A673 (cell line): ENCODE data around the gene VTI1A. TPM values are rescaled to one million over a fixed set of nuclear protein-coding genes. Genes with fewer than 3 reads are reported as not detected.

Experiments used
- BruUV-seq: library from RNA; stranded (reverse); fragments of 400-500 nt; replicated peaks from 2 replicates; lab custom pipeline; 2021; lab: Mats Ljungman, UMichigan
- CTCF ChIA-PET: fragments of 300-600 bp; sonication (Branson Sonifier 250); formaldehyde crosslinking; loops from one replicate; lab custom pipeline; 2022; ENCODE audit warnings: antibody characterized with exemption; lab: Charles Lee
- POLR2A ChIA-PET: fragments of 300-600 bp; sonication (Branson Sonifier 250); formaldehyde crosslinking; loops from one replicate; lab custom pipeline; 2022; ENCODE audit warnings: antibody characterized with exemption; ENCODE audit not compliant: low non-redundant PET; lab: Charles Lee
- DNase-seq: peaks from one replicate; pipeline ENCODE4 v3.0.0-alpha.2; 2015; ENCODE audit warnings: low spot score
- H3K27ac ChIP-seq: fragments of 200-600 bp; sonication (generic); 2 replicates; pipeline ENCODE4 v1.5.1; 2016; ENCODE audit warnings: mixed run types, low read depth, mild to moderate bottlenecking, mixed read lengths, antibody characterized with exemption, low read length; ENCODE audit not compliant: poor library complexity, severe bottlenecking
- H3K27me3 ChIP-seq: fragments of 200-600 bp; sonication (generic); replicated peaks from 2 replicates; pipeline ENCODE4 v1.6.1; 2017; ENCODE audit warnings: mixed run types, low read depth, mild to moderate bottlenecking, mixed read lengths, antibody characterized with exemption, low read length; ENCODE audit not compliant: insufficient read depth, poor library complexity
- H3K36me3 ChIP-seq: fragments of 200-600 bp; sonication (generic); 2 replicates; pipeline ENCODE4 v1.6.1; 2016; ENCODE audit warnings: mixed run types, mild to moderate bottlenecking, mixed read lengths, antibody characterized with exemption, low read length; ENCODE audit not compliant: insufficient read depth, poor library complexity, severe bottlenecking
- H3K4me1 ChIP-seq: fragments of 200-600 bp; sonication (generic); 2 replicates; pipeline ENCODE4 v1.6.1; 2017; ENCODE audit warnings: mixed run types, mild to moderate bottlenecking, mixed read lengths, antibody characterized with exemption, low read length; ENCODE audit not compliant: insufficient read depth, poor library complexity, severe bottlenecking
- H3K4me3 ChIP-seq: fragments of 200-600 bp; sonication (generic); 2 replicates; pipeline ENCODE4 v1.5.1; 2016; ENCODE audit warnings: low read depth, mixed run types, mild to moderate bottlenecking, mixed read lengths, low read length; ENCODE audit not compliant: poor library complexity, severe bottlenecking
- H3K9me3 ChIP-seq: fragments of 200-600 bp; sonication (generic); 2 replicates; pipeline ENCODE4 v1.6.1; 2016; ENCODE audit warnings: mixed run types, low read depth, mild to moderate bottlenecking, mixed read lengths, antibody characterized with exemption, low read length; ENCODE audit not compliant: poor library complexity, severe bottlenecking
- CTCF ChIP-seq: fragments of 300-800, 200-600 bp; sonication (generic); conservative IDR thresholded peaks from 2 replicates; pipeline ENCODE4 v1.5.1; 2017; ENCODE audit warnings: low read depth, mild to moderate bottlenecking, antibody characterized with exemption, low read length, moderate library complexity, mixed read lengths
- EZH2 ChIP-seq: fragments of 200-600 bp; sonication (generic); IDR thresholded peaks from 2 replicates; pipeline ENCODE4 v1.6.1; 2017; ENCODE audit warnings: borderline replicate concordance, low read depth, mild to moderate bottlenecking, mixed read lengths, antibody characterized with exemption, low read length; ENCODE audit not compliant: poor library complexity, severe bottlenecking
- intact Hi-C: fragments of 100-400 bp; cut with micrococcal nuclease; formaldehyde crosslinking; loops from one replicate; pipeline ENCODE4 v1.10.0; 2022; ENCODE audit not compliant: unreplicated experiment
- total RNA-seq: library from RNA; stranded (reverse); gene quantifications from 2 replicates; pipeline ENCODE4 v1.2.3, GENCODE V29; 2021

The VTI1A gene
- total RNA-seq, 1 experiment from 2014 or later, result 38.7 TPM

DNA sequence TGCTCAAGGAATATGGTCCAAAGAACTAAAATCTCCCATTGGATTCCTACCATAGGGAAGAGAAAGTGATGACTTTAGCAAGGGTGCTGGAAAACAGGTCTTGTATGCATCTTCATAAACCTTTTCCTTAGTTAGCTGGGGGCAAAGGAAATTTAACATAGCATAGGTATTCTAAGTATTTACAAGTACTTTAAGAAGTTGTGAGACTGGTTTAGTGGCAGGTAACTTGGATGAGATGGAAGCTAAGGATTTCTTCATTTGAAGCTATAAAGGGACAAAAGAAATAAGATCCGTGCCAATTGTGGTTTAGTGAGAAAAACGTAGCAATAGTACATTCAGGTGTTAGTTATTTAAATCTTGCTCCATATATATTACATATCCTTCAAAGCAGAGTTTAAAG is 319.6 kb downstream of the VTI1A start:
- BruUV-seq, result no TSS peak
- POLR2A ChIA-PET, result no interaction called here
- intact Hi-C loops, result no loop called here

GRCh38 chr10:112767156-112767555 is 320.1 kb downstream of the VTI1A start:
- intact Hi-C loops, result no loop called here
- no TSS peak for BruUV-seq
- ChIA-PET POLR2A (no interaction called here), CTCF (no interaction called here)
- H3K4me1 ChIP-seq, result no peaks in the 10 kb centered on the region
- H3K9me3 ChIP-seq, result no peaks in the 10 kb centered on the region
- no peak for TF ChIP-seq CTCF
- no peak for TF ChIP-seq EZH2
- H3K27me3 ChIP-seq, result no peaks in the 10 kb centered on the region
- no peaks in the 10 kb centered on the region for H3K36me3 ChIP-seq
- no peak overlapping the region for H3K27ac ChIP-seq
- H3K4me3 ChIP-seq, result no peak overlapping the region
- no peak for DNase-seq

More for the DNA sequence above, 319.6 kb downstream of the VTI1A start:
- Histone ChIP-seq H3K9me3 (no peaks in the 10 kb centered on the region), H3K4me3 (no peak overlapping the region), H3K27ac (no peak overlapping the region), H3K36me3 (no peaks in the 10 kb centered on the region), H3K27me3 (no peaks in the 10 kb centered on the region), H3K4me1 (no peaks in the 10 kb centered on the region)
- DNase-seq, result no peak
- TF ChIP-seq EZH2 (no peak), CTCF (no peak)
- CTCF ChIA-PET, result no interaction called here

DNA sequence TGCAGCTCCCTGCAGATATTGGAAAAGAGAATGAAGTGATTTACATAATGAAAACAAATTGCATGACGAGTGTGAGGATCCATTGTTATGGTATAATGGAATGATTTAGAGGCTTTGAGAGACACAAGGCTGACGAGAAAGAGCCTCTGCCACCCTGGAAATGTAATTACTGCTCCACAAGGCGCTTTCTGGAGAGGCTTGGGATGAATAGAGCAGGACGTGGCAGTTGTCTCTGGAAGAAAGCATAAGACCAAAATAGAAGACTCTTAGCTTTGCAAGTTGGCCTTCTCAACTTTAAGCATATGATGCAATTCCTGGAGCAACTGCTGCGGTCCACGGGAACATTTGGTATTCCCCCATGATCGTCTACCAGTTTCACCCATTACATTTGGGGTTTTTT is 321.1 kb downstream of the VTI1A start:
- no peak for TF ChIP-seq EZH2
- no peak for TF ChIP-seq CTCF
- ChIA-PET CTCF (no interaction called here), POLR2A (no interaction called here)
- DNase-seq, result no peak
- H3K27me3 ChIP-seq, result no peaks in the 10 kb centered on the region
- BruUV-seq, result no TSS peak
- no peaks in the 10 kb centered on the region for H3K36me3 ChIP-seq
- H3K4me3 ChIP-seq, result no peak overlapping the region
- H3K27ac ChIP-seq, result no peak overlapping the region
- H3K4me1 ChIP-seq, result no peaks in the 10 kb centered on the region
- H3K9me3 ChIP-seq, result no peaks in the 10 kb centered on the region
- intact Hi-C loops, result no loop called here
